Measurements from ENCODE around the gene GPR142. TPM values are rescaled to one million over a fixed set of nuclear protein-coding genes. Genes with fewer than 3 reads are reported as not detected.

GPR142 gene
- total and polyA plus RNA-seq, 2 of the 8 experiments (the other 6 are each of a cell fraction or from before 2014, with no cell fraction given), result 0.05 TPM; not detected in 1

- TF ChIP-seq RFX5 (IDR thresholded peaks at IDR 0.05; ENCODE audit: borderline replicate concordance, low read depth, low read length), result no peak
These were observed 27.6 kb upstream of the GPR142 start (continued) for GRCh38 chr17:74339537-74340195.

All from H1 (cell line).